ENCODE results near the gene ERBB4. TPM values are rescaled to one million over a fixed set of nuclear protein-coding genes. Genes with fewer than 3 reads are reported as not detected.
"Not testable (repeated sequence)": the region's sequence is repeated elsewhere in the genome, so short reads cannot be mapped to it uniquely, and the experiment has no call there.

ERBB4 gene
- polyA plus RNA-seq, 1 donor = 0.37 TPM

GRCh38 chr2:211620986-211621385, 917.6 kb downstream of the ERBB4 start:
- no peak overlapping the region for H3K4me3 ChIP-seq (ENCODE audit: low read length)
- H3K27ac ChIP-seq (ENCODE audit: low read length) = no peak overlapping the region
- H3K27me3 ChIP-seq (ENCODE audit: control insufficient read depth, insufficient read depth, low read length) = no peaks in the 10 kb centered on the region
- no CpG with 5 or more reads among the region's 1 CpG for WGBS (ENCODE audit: insufficient coverage, low lambda C conversion rate)
- H3K36me3 ChIP-seq (ENCODE audit: control insufficient read depth, insufficient read depth, low read length) = no peaks in the 10 kb centered on the region
- H3K4me1 ChIP-seq (ENCODE audit: control insufficient read depth, insufficient read depth, low read length) = no peaks in the 10 kb centered on the region
- no peaks in the 10 kb centered on the region for H3K9me3 ChIP-seq (ENCODE audit: control insufficient read depth, low read depth, low read length)
- DNase-seq = no peak

DNA sequence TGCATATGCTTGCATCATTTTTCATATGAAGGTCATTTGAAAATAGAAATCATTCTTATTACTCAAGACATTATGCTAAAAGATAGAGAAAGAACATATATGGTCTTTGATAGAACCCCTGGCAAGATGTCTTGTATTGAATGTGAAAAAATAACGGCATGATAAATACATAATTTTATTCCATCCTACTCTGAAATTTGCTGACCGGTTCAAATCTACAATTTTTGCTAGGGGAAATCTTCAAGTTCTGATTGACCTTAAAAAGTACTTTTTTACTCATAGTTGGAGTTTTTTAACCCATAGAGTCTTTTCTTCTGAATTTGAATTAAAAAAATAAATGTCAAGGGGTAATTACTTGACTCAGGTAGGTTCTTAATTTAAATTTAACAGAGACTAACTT, 920.8 kb downstream of the ERBB4 start:
- Histone ChIP-seq H3K27me3 (ENCODE audit: control insufficient read depth, insufficient read depth, low read length) (no peaks in the 10 kb centered on the region), H3K27ac (ENCODE audit: low read length) (no peak overlapping the region), H3K4me1 (ENCODE audit: control insufficient read depth, insufficient read depth, low read length) (no peaks in the 10 kb centered on the region), H3K9me3 (ENCODE audit: control insufficient read depth, low read depth, low read length) (no peaks in the 10 kb centered on the region), H3K36me3 (ENCODE audit: control insufficient read depth, insufficient read depth, low read length) (no peaks in the 10 kb centered on the region), H3K4me3 (ENCODE audit: low read length) (no peak overlapping the region)
- no peak for DNase-seq
- WGBS (ENCODE audit: insufficient coverage, low lambda C conversion rate) = 80% methylated on average over 1 of the region's 2 CpGs

- H3K27ac ChIP-seq (ENCODE audit: low read length) = no peak overlapping the region
- H3K4me1 ChIP-seq (ENCODE audit: control insufficient read depth, insufficient read depth, low read length) = no peaks in the 10 kb centered on the region
- no peak overlapping the region for H3K4me3 ChIP-seq (ENCODE audit: low read length)
- H3K27me3 ChIP-seq (ENCODE audit: control insufficient read depth, insufficient read depth, low read length) = no peaks in the 10 kb centered on the region
- no peaks in the 10 kb centered on the region for H3K36me3 ChIP-seq (ENCODE audit: control insufficient read depth, insufficient read depth, low read length)
- DNase-seq = no peak
- WGBS (ENCODE audit: insufficient coverage, low lambda C conversion rate) = 67% methylated on average over 1 of the region's 2 CpGs
- H3K9me3 ChIP-seq (ENCODE audit: control insufficient read depth, low read depth, low read length) = no peaks in the 10 kb centered on the region
These were observed 927.0 kb downstream of the ERBB4 start for GRCh38 chr2:211611621-211612020.

- Histone ChIP-seq H3K27ac (ENCODE audit: low read length) (no peak overlapping the region), H3K27me3 (ENCODE audit: control insufficient read depth, insufficient read depth, low read length) (no peaks in the 10 kb centered on the region), H3K4me3 (ENCODE audit: low read length) (no peak overlapping the region), H3K9me3 (ENCODE audit: control insufficient read depth, low read depth, low read length) (no peaks in the 10 kb centered on the region), H3K36me3 (ENCODE audit: control insufficient read depth, insufficient read depth, low read length) (no peaks in the 10 kb centered on the region), H3K4me1 (ENCODE audit: control insufficient read depth, insufficient read depth, low read length) (no peaks in the 10 kb centered on the region)
- WGBS (ENCODE audit: insufficient coverage, low lambda C conversion rate) = no CpG with 5 or more reads among the region's 6 CpGs
- DNase-seq = no peak
These were observed 927.5 kb downstream of the ERBB4 start for GRCh38 chr2:211611061-211611518.

DNA sequence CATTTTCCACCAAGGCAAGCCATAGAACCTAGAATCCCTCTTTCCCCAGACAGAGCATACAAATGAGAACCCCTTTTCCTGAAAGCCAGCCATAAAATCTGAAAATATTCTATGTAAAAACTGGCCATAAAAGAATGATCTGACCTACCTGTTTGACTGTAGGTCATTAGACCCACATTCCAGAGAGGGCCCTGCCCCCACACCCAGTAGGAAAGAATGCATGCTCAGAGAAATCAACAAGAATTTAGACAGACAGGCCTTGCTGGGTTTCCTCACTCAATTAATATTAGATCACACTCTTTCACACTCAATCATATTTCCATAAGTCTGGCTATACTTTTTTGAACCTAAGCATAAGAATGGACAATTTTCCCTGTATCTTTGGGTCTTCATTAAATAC, 929.5 kb downstream of the ERBB4 start:
- no peaks in the 10 kb centered on the region for H3K36me3 ChIP-seq (ENCODE audit: control insufficient read depth, insufficient read depth, low read length)
- no peak overlapping the region for H3K27ac ChIP-seq (ENCODE audit: low read length)
- DNase-seq = no peak
- no peaks in the 10 kb centered on the region for H3K27me3 ChIP-seq (ENCODE audit: control insufficient read depth, insufficient read depth, low read length)
- H3K9me3 ChIP-seq (ENCODE audit: control insufficient read depth, low read depth, low read length) = no peaks in the 10 kb centered on the region
- H3K4me3 ChIP-seq (ENCODE audit: low read length) = no peak overlapping the region
- H3K4me1 ChIP-seq (ENCODE audit: control insufficient read depth, insufficient read depth, low read length) = no peaks in the 10 kb centered on the region

GRCh38 chr2:211599146-211599545, 939.5 kb downstream of the ERBB4 start:
- H3K27ac ChIP-seq (ENCODE audit: low read length) = no peak overlapping the region
- no peaks in the 10 kb centered on the region for H3K27me3 ChIP-seq (ENCODE audit: control insufficient read depth, insufficient read depth, low read length)
- no peak overlapping the region for H3K4me3 ChIP-seq (ENCODE audit: low read length)
- DNase-seq = no peak
- no peaks in the 10 kb centered on the region for H3K9me3 ChIP-seq (ENCODE audit: control insufficient read depth, low read depth, low read length)
- H3K36me3 ChIP-seq (ENCODE audit: control insufficient read depth, insufficient read depth, low read length) = no peaks in the 10 kb centered on the region
- no CpG with 5 or more reads among the region's 3 CpGs for WGBS (ENCODE audit: insufficient coverage, low lambda C conversion rate)
- H3K4me1 ChIP-seq (ENCODE audit: control insufficient read depth, insufficient read depth, low read length) = no peaks in the 10 kb centered on the region

GRCh38 chr2:211598238-211598637, 940.4 kb downstream of the ERBB4 start:
- WGBS (ENCODE audit: insufficient coverage, low lambda C conversion rate) = no CpG with 5 or more reads among the region's 2 CpGs
- DNase-seq = no peak
- H3K9me3 ChIP-seq (ENCODE audit: control insufficient read depth, low read depth, low read length) = no peaks in the 10 kb centered on the region
- no peak overlapping the region for H3K27ac ChIP-seq (ENCODE audit: low read length)
- H3K4me3 ChIP-seq (ENCODE audit: low read length) = no peak overlapping the region
- no peaks in the 10 kb centered on the region for H3K36me3 ChIP-seq (ENCODE audit: control insufficient read depth, insufficient read depth, low read length)
- H3K27me3 ChIP-seq (ENCODE audit: control insufficient read depth, insufficient read depth, low read length) = no peaks in the 10 kb centered on the region
- no peaks in the 10 kb centered on the region for H3K4me1 ChIP-seq (ENCODE audit: control insufficient read depth, insufficient read depth, low read length)

DNA sequence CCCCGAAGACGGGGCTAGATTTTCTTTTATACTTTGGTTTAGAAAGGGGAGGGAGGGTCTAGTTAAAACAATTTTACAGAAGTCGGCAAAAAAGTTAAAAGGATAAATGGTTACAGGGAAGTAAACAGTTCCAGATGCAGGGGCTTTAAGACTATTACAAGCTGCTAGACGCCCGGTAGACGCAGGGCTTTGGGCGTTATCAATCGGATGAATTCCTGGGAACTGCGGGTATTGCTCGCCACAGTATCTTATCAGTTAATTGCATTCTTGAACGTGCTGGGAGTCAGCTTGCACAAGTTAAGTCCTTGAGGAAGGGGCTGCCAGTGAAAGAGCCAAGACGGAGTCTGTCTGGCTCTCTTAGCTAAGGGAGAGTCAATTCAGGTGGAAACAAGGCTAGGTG, 946.6 kb downstream of the ERBB4 start:
- H3K9me3 ChIP-seq (ENCODE audit: control insufficient read depth, low read depth, low read length); H3K4me1 ChIP-seq (ENCODE audit: control insufficient read depth, insufficient read depth, low read length); H3K27me3 ChIP-seq (ENCODE audit: control insufficient read depth, insufficient read depth, low read length); H3K27ac ChIP-seq (ENCODE audit: low read length); H3K36me3 ChIP-seq (ENCODE audit: control insufficient read depth, insufficient read depth, low read length); DNase-seq; H3K4me3 ChIP-seq (ENCODE audit: low read length): not testable (repeated sequence)
- 40% methylated on average over 1 of the region's 12 CpGs for whole genome bisulfite sequencing (ENCODE audit: insufficient coverage, low lambda C conversion rate)

- Histone ChIP-seq H3K4me3 (ENCODE audit: low read length) (no peak overlapping the region), H3K9me3 (ENCODE audit: control insufficient read depth, low read depth, low read length) (no peaks in the 10 kb centered on the region), H3K27ac (ENCODE audit: low read length) (no peak overlapping the region), H3K4me1 (ENCODE audit: control insufficient read depth, insufficient read depth, low read length) (no peaks in the 10 kb centered on the region), H3K27me3 (ENCODE audit: control insufficient read depth, insufficient read depth, low read length) (no peaks in the 10 kb centered on the region), H3K36me3 (ENCODE audit: control insufficient read depth, insufficient read depth, low read length) (no peaks in the 10 kb centered on the region)
- DNase-seq = no peak
- WGBS (ENCODE audit: insufficient coverage, low lambda C conversion rate) = no CpG with 5 or more reads among the region's 2 CpGs
These were observed 947.2 kb downstream of the ERBB4 start for GRCh38 chr2:211591426-211591825.

DNA sequence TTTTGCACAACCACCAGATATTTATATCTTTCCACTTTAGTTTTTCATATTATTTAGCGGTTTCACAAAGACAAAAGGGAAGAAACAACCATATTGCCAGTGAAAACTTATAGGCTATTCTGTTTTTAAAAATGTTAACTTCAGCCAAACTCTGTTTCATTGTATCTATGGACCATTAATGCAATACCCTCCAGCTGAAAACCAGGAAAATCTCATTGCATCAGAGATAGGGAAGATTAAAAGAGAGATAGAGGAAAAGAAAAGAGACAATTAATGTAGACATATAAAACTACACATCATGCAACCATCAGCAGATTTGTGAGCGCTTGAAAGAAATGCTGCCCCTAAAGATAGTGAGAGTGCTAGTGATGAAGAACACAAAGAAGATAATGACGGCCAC, 970.2 kb downstream of the ERBB4 start:
- no peak for DNase-seq
- Histone ChIP-seq H3K4me3 (ENCODE audit: low read length) (no peak overlapping the region), H3K9me3 (ENCODE audit: control insufficient read depth, low read depth, low read length) (no peaks in the 10 kb centered on the region), H3K27ac (ENCODE audit: low read length) (no peak overlapping the region), H3K27me3 (ENCODE audit: control insufficient read depth, insufficient read depth, low read length) (no peaks in the 10 kb centered on the region), H3K4me1 (ENCODE audit: control insufficient read depth, insufficient read depth, low read length) (no peaks in the 10 kb centered on the region), H3K36me3 (ENCODE audit: control insufficient read depth, insufficient read depth, low read length) (no peaks in the 10 kb centered on the region)
- WGBS (ENCODE audit: insufficient coverage, low lambda C conversion rate) = 82% methylated on average over 2 of the region's 3 CpGs

DNA sequence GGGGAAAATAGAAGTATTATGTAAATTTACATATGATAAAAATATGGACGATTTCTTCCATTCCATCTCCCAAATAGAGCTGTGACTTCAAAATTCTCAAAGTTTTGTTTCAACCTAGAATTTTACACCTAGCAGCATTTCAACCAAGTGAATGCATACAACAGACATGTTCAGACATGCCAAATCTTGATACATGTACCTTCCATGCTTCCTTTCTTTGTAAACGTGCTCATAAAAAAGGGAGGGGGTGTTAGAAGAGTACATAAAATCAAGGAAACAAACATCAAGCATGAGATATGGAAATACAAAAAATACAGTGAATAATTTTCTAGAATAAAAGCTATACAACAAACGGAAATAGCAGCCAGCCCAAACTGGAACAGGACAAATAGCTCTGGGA, 974.2 kb downstream of the ERBB4 start:
- Histone ChIP-seq H3K9me3 (ENCODE audit: control insufficient read depth, low read depth, low read length) (no peaks in the 10 kb centered on the region), H3K4me3 (ENCODE audit: low read length) (no peak overlapping the region), H3K27me3 (ENCODE audit: control insufficient read depth, insufficient read depth, low read length) (no peaks in the 10 kb centered on the region), H3K4me1 (ENCODE audit: control insufficient read depth, insufficient read depth, low read length) (no peaks in the 10 kb centered on the region), H3K27ac (ENCODE audit: low read length) (no peak overlapping the region), H3K36me3 (ENCODE audit: control insufficient read depth, insufficient read depth, low read length) (no peaks in the 10 kb centered on the region)
- DNase-seq = no peak
- WGBS (ENCODE audit: insufficient coverage, low lambda C conversion rate) = 89% methylated on average over 2 of the region's 3 CpGs

All from large intestine (tissue), 3 donors.